Smooth muscle cell of the coronary artery (primary cell): Measurements from ENCODE around the gene MYLK4. TPM values are rescaled to one million over a fixed set of nuclear protein-coding genes. Genes with fewer than 3 reads are reported as not detected.

Source experiments
- total RNA-seq: library from RNA; depleted of rRNA; stranded (reverse); fragments of >200 nt; gene quantifications from 2 replicates; pipeline ENCODE4 v1.2.3, GENCODE V29; 2014; ENCODE audit warnings: low replicate concordance

Gene MYLK4
- total RNA-seq: 0.30 and 0.47 TPM in 2 replicates

GRCh38 chr6:2750832-2751231 is at the start of gene MYLK4:
MYLK4 (minus strand) TSS chr6:2750922; CDS start chr6:2749294, 1,628 bp downstream.

GRCh38 chr6:2765166-2765895 is 14.6 kb upstream of the MYLK4 start, which contains the start of gene WRNIP1:
WRNIP1 (plus strand) TSS chr6:2765393; CDS start chr6:2765623, 230 bp downstream.

Other genes starting within 250 kb of the MYLK4 start
- gene WRNIP1, start 14.5 kb upstream of the MYLK4 start, total RNA-seq: 32.4 and 41.0 TPM in 2 replicates
- gene SERPINB1, start 90.9 kb upstream of the MYLK4 start, total RNA-seq: 5.4 and 14.7 TPM in 2 replicates
- 3.3 and 6.7 TPM in 2 replicates for gene SERPINB9, start 152.4 kb upstream of the MYLK4 start, total RNA-seq
- 49.3 and 106 TPM in 2 replicates for gene SERPINB6, start 220.6 kb upstream of the MYLK4 start, total RNA-seq
- gene NQO2, start 249.0 kb upstream of the MYLK4 start, total RNA-seq: 44.7 and 55.5 TPM in 2 replicates